ENCODE results near the gene PADI3. TPM values are rescaled to one million over a fixed set of nuclear protein-coding genes. Genes with fewer than 3 reads are reported as not detected.
A peak's percentile ranks its signal among the peaks of the same experiment; 100 is the strongest.
"Not testable (repeated sequence)": the region's sequence is repeated elsewhere in the genome, so short reads cannot be mapped to it uniquely, and the experiment has no call there.

The PADI3 gene
- total RNA-seq, 1 donor: not detected

DNA sequence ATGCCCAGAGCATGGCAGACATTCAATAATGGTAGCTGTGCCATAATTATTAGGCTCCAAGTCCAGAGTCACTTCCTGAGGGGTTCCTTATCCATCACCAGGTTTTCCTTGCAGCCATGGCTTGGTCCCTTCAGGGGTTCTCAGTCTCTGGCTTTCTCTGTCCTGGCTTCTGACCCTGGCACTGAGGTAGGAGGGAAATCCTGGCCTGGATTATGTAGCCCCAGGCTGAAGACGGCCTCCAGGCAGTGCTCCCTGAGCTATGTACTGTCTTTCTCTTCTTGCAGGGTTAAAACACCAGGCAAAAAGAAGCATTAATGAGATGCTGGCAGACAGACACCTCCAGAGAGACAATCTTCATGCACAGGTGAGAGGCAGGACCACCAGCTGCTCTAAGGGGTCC lies 9.5 kb upstream of the PADI3 start:
- TF ChIP-seq, protein P1, sequence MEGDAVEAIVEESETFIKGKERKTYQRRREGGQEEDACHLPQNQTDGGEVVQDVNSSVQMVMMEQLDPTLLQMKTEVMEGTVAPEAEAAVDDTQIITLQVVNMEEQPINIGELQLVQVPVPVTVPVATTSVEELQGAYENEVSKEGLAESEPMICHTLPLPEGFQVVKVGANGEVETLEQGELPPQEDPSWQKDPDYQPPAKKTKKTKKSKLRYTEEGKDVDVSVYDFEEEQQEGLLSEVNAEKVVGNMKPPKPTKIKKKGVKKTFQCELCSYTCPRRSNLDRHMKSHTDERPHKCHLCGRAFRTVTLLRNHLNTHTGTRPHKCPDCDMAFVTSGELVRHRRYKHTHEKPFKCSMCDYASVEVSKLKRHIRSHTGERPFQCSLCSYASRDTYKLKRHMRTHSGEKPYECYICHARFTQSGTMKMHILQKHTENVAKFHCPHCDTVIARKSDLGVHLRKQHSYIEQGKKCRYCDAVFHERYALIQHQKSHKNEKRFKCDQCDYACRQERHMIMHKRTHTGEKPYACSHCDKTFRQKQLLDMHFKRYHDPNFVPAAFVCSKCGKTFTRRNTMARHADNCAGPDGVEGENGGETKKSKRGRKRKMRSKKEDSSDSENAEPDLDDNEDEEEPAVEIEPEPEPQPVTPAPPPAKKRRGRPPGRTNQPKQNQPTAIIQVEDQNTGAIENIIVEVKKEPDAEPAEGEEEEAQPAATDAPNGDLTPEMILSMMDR (IDR thresholded peaks at IDR 0.05; ENCODE audit: insufficient read depth, low read depth, low read length): no peak
- DNase-seq (ENCODE audit: low read depth): peak; percentile 94
- no peak overlapping the region for H3K4me3 ChIP-seq (ENCODE audit: low read depth, low read length)

DNA sequence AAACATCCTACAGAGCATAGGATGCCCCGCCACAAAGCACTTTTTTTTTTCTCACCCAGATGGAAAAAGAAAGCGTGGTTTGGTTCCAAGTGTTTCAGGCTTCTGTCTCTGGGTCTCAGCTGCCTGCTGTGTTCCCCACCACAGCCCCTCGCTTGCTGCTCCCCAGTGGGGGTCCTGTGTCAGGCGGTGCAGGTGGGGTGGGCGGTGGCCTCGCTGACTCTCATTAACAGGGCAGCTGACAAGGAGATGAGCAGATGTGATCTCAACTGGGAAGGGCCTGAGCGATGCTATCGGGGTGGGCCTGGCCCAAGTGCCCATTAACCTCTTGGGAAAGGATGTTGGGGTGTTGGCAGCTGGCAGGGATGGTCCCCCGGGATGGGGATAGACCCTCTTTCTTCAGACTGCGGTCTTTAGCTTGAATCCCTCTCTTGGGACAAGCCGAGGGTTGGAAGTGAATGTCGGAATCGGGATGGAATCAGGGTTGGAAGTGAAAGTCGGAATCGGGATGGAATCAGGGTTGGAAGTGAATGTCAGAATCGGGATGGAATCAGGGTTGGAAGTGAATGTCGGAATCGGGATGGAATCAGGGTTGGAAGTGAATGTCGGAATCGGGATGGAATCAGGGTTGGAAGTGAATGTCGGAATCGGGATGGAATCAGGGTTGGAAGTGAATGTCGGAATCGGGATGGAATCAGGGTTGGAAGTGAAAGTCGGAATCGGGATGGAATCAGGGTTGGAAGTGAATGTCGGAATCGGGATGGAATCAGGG lies 7.7 kb upstream of the PADI3 start:
- DNase-seq (ENCODE audit: low read depth); H3K4me3 ChIP-seq (ENCODE audit: low read depth, low read length): not testable (repeated sequence)

DNA sequence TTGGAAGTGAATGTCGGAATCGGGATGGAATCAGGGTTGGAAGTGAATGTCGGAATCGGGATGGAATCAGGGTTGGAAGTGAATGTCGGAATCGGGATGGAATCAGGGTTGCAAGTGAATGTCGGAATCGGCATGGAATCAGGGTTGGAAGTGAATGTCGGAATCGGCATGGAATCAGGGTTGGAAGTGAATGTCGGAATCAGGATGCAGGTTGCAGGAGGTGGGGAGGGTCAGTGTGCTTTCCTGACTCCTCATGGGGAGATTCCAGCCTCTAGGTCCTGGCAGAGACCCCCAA lies 7.2 kb upstream of the PADI3 start:
- not testable (repeated sequence) for DNase-seq (ENCODE audit: low read depth); H3K4me3 ChIP-seq (ENCODE audit: low read depth, low read length)

DNA sequence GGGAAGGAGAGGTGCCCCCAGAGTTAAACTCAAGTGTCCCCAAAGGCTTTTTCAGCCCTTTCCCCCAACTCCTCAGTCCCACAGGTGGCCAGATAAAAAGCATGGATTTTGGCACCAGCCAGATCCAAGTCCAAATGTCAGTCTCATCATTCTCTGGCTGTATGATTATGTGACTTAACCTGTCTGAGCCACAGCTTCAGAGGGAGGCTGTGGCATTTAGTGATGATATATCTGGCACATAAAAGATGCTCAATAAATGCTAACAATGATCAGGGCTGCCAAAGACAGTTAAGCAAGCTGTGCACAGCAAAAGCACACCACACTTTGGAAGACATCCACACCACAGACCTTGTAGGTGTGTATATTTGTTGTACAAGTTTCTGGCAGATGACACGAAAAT lies 5.6 kb upstream of the PADI3 start:
- TF ChIP-seq, protein P1 (IDR thresholded peaks at IDR 0.05; ENCODE audit: insufficient read depth, low read depth, low read length): no peak
- no peak for DNase-seq (ENCODE audit: low read depth)
- no peak overlapping the region for H3K4me3 ChIP-seq (ENCODE audit: low read depth, low read length)

DNA sequence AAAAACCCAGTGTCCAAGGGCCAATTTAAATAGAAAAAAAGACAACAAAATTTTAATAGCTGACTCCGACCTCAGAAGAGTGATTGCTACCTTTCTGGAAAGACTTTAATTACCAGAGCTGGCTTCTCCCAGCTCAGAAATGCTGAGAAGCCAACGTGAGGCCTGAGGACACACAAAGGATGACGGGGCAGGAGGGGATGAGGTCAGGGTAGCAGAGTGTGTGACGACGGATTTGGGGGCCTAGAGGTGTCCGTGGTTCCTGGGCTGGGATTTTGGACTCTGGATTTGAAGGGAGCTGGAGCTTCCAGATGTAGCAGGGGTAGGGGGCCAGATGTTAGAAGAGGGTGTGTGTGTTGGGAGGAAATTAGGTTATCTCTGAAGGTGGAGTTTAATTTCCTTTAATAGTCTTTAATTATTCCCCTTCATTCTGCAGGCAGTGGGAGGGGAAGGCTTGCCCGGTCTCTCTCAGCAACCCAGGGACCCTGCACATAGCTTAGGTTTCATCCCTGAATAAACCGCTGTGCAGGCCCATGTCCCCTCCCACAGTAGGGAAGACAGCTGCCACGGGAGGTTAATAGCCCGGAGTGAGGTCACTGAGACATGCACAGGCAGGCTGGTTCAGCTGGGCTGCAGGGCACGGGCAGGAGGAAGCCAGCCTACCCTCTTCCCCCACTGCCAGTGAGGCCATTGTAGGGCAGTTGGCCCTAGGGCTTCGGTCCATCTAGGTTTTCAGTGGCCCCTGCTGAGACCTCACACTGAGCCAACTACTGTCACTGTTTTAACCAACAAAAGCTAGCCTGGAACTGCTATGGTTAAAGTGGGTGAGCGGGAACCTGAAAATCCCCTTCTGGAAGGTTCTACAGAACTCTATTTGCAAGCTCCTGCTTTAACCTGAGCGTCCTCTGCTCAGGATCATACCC lies 3.8 kb upstream of the PADI3 start:
- TF ChIP-seq, protein P1 (IDR thresholded peaks at IDR 0.05; ENCODE audit: insufficient read depth, low read depth, low read length): no peak
- DNase-seq (ENCODE audit: low read depth): no peak
- H3K4me3 ChIP-seq (ENCODE audit: low read depth, low read length): no peak overlapping the region

DNA sequence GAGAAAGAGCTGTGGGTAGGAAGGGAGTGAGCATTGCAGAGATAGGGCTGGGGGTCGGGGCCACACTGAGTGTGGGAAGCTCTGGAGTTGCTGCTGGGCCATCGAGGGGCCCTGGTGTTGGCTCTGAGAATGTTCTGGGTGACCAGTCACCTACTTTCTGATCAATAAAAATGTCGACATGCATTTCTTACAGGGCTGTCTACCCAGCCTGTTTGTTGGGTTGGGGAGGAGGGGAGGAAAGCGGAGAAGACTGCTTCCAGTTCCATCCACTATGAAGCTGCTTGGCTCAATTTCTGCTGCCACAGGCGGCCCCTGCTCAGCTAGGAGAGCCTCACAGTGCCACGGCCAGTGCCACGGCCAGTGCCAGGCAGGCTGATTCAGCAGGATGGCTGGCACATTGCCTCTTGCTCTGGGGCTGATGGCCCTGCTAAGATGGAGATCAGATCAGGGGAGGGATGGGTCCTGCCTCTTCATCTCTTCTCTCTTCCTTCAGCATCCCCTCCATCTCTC lies 3.0 kb upstream of the PADI3 start:
- no peak for DNase-seq (ENCODE audit: low read depth)
- no peak overlapping the region for H3K4me3 ChIP-seq (ENCODE audit: low read depth, low read length)
- TF ChIP-seq, protein P1 (IDR thresholded peaks at IDR 0.05; ENCODE audit: insufficient read depth, low read depth, low read length): no peak

DNA sequence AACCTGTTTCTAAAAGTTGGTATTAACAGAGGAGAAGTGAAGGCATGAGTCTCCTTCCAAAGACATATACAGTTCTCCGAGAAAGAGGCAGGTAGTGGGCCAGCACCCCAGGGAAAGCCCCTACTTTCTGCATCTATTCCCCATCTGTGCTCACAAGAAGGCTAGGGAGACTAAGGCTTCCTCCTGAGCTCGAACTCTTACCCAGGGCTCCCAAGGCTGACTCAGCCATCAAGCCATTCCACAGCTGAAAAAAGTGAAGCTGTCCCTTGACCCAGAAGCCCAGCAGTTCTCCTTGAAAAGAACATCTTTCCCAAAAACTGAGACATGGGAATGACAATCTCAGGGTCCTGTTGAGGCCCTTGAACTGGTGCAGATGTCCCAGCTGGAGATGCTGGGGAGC lies 1.9 kb upstream of the PADI3 start:
- DNase-seq (ENCODE audit: low read depth): no peak
- H3K4me3 ChIP-seq (ENCODE audit: low read depth, low read length): no peak overlapping the region
- TF ChIP-seq, protein P1 (IDR thresholded peaks at IDR 0.05; ENCODE audit: insufficient read depth, low read depth, low read length): no peak

Data from fibroblast of villous mesenchyme (primary cell).